Testis (tissue), 3 donors: ENCODE results near the gene TTLL9. TPM values are rescaled to one million over a fixed set of nuclear protein-coding genes. Genes with fewer than 3 reads are reported as not detected.

Source experiments
- DNase-seq: peaks from one replicate; pipeline ENCODE4 v3.0.0-alpha.2; 2019
- H3K27ac ChIP-seq, 2 donors: fragments of 200-600 bp; sonication (generic); one replicate each; pipeline ENCODE4 v1.5.1; 2019
- H3K27me3 ChIP-seq: fragments of 200-600 bp; sonication (generic); one replicate; pipeline ENCODE4 v1.5.1; 2019
- H3K36me3 ChIP-seq: fragments of 200-600 bp; sonication (generic); one replicate; pipeline ENCODE4 v1.5.1; 2017; ENCODE audit warnings: low read depth; ENCODE audit errors: missing control alignments
- H3K4me1 ChIP-seq: fragments of 200-600 bp; sonication (generic); one replicate; pipeline ENCODE4 v1.5.1; 2019
- H3K4me3 ChIP-seq, 2 donors: fragments of 200-600 bp; sonication (generic); one replicate each; pipeline ENCODE4 v1.5.1; 2017 to 2019
- H3K9me3 ChIP-seq: fragments of 200-600 bp; sonication (generic); one replicate; pipeline ENCODE4 v1.5.1; 2017
- CTCF ChIP-seq, 3 experiments: fragments of 450-650 bp in 2 of 3; fragments of 200-600 bp in 1 of 3; sonication (generic) in 1 of 3; IDR thresholded peaks; one replicate each; pipeline ENCODE4 v1.5.1; 2016 to 2019; ENCODE audit warnings: antibody characterized with exemption in 3 of 3, mild to moderate bottlenecking in 2 of 3, moderate library complexity in 1 of 3
- POLR2A ChIP-seq: fragments of 450-650 bp; IDR thresholded peaks from one replicate; pipeline ENCODE4 v1.6.1; 2017; ENCODE audit warnings: antibody characterized with exemption, mild to moderate bottlenecking, moderate library complexity
- WGBS, 2 donors: methylation state at CpG; one replicate each; pipeline ENCODE4 v1.1.5; 2018; 5-methylcytosine and 5-hydroxymethylcytosine counted together
- intact Hi-C: fragments of 100-400 bp; cut with DNase I; formaldehyde crosslinking; loops from one replicate; pipeline ENCODE4 v1.15.1; 2023; ENCODE audit warnings: low total_unique reads
- polyA plus RNA-seq: library from polyadenylated mRNA; stranded (reverse); fragments of 350-450 nt; fragmentation: Illumina TruSeq; extraction: RNeasy Lipid Tissue Mini Kit (QIAGEN cat#74804); gene quantifications from one replicate; pipeline ENCODE4 v1.2.3, GENCODE V29; 2014; ENCODE audit warnings: low read depth, low replicate concordance; ENCODE audit not compliant: insufficient read depth
- total RNA-seq, 2 donors: library from RNA; depleted of rRNA; stranded (reverse); fragments of >200 nt; gene quantifications; one replicate each; pipeline ENCODE4 v1.2.3, GENCODE V29; 2016

Gene TTLL9
- total and polyA plus RNA-seq, 3 donors from 2014 or later, result 8.7 to 32.7 (median 19.1) TPM

GRCh38 chr20:31877684-31878083, 7.2 kb downstream of the TTLL9 start:
- no peaks in the 10 kb centered on the region for H3K27me3 ChIP-seq
- H3K4me1 ChIP-seq, result no peaks in the 10 kb centered on the region
- no peak overlapping the region for H3K27ac ChIP-seq
- intact Hi-C loops, result no loop called here
- no peak for DNase-seq
- TF ChIP-seq POLR2A (no peak), CTCF (IDR thresholded peaks at IDR 0.05) (no peak)
- no peaks in the 10 kb centered on the region for H3K36me3 ChIP-seq
- H3K4me3 ChIP-seq, result no peak overlapping the region
- no peaks in the 10 kb centered on the region for H3K9me3 ChIP-seq

- peak; percentile 99 for DNase-seq
- intact Hi-C loops, result no loop called here
- no peaks in the 10 kb centered on the region for H3K36me3 ChIP-seq
- H3K27me3 ChIP-seq, result no peaks in the 10 kb centered on the region
- 4 to 7% methylated on average over 30 to 45 of the region's 45 CpGs for WGBS, 2 donors
- H3K9me3 ChIP-seq, result no peaks in the 10 kb centered on the region
- no peaks in the 10 kb centered on the region for H3K4me1 ChIP-seq
- peak overlapping the region; percentile 60 to 70 for H3K4me3 ChIP-seq
- TF ChIP-seq CTCF (IDR thresholded peaks at IDR 0.05) (no peak), POLR2A (no peak)
- peak overlapping the region; percentile 55 to 69 for H3K27ac ChIP-seq
These were observed 8.9 kb downstream of the TTLL9 start for GRCh38 chr20:31879143-31879987.

- H3K4me1 ChIP-seq, result no peaks in the 10 kb centered on the region
- 55 to 73% methylated on average over 5 of the region's 5 CpGs for WGBS, 2 donors
- H3K27me3 ChIP-seq, result no peaks in the 10 kb centered on the region
- no peaks in the 10 kb centered on the region for H3K9me3 ChIP-seq
- DNase-seq, result no peak
- TF ChIP-seq POLR2A, result no peak
- TF ChIP-seq CTCF (IDR thresholded peaks at IDR 0.05), result no peak
- no peak overlapping the region for H3K27ac ChIP-seq
- H3K36me3 ChIP-seq, result no peaks in the 10 kb centered on the region
- no peak overlapping the region for H3K4me3 ChIP-seq
- intact Hi-C loops, result no loop called here
These were observed 11.5 kb downstream of the TTLL9 start for GRCh38 chr20:31881945-31882344.

- intact Hi-C loops, result no loop called here
- no peak for DNase-seq
- H3K9me3 ChIP-seq, result no peaks in the 10 kb centered on the region
- no peak for TF ChIP-seq CTCF (IDR thresholded peaks at IDR 0.05)
- no peak for TF ChIP-seq POLR2A
- no peak overlapping the region for H3K4me3 ChIP-seq
- no peak overlapping the region for H3K27ac ChIP-seq
- no peaks in the 10 kb centered on the region for H3K27me3 ChIP-seq
- no peaks in the 10 kb centered on the region for H3K36me3 ChIP-seq
- H3K4me1 ChIP-seq, result no peaks in the 10 kb centered on the region
These were observed 13.4 kb downstream of the TTLL9 start for GRCh38 chr20:31883829-31884228.

- no peak for DNase-seq
- H3K27me3 ChIP-seq, result no peaks in the 10 kb centered on the region
- H3K4me1 ChIP-seq, result no peaks in the 10 kb centered on the region
- 75 to 85% methylated on average over 8 of the region's 8 CpGs for WGBS, 2 donors
- intact Hi-C loops, result no loop called here
- no peaks in the 10 kb centered on the region for H3K36me3 ChIP-seq
- H3K4me3 ChIP-seq, result no peak overlapping the region
- no peak overlapping the region for H3K27ac ChIP-seq
- TF ChIP-seq POLR2A (no peak), CTCF (IDR thresholded peaks at IDR 0.05) (no peak)
- H3K9me3 ChIP-seq, result no peaks in the 10 kb centered on the region
These were observed 20.2 kb downstream of the TTLL9 start for GRCh38 chr20:31890646-31891045.
